Progenitor cell of endocrine pancreas (in vitro differentiated cells): ENCODE measurements around the gene MAG. TPM values are rescaled to one million over a fixed set of nuclear protein-coding genes. Genes with fewer than 3 reads are reported as not detected.

ENCODE experiments used
- DNase-seq: peaks from one replicate; pipeline ENCODE4 v3.0.0; 2021; ENCODE audit warnings: low spot score; ENCODE audit not compliant: unreplicated experiment
- H3K27ac Mint-ChIP-seq: 2 replicates; pipeline ENCODE4 v1.8.0; 2021; ENCODE audit warnings: mild to moderate bottlenecking, moderate library complexity, mixed read lengths
- H3K27me3 Mint-ChIP-seq: 2 replicates; pipeline ENCODE4 v1.8.0; 2021; ENCODE audit warnings: mixed read lengths
- H3K36me3 Mint-ChIP-seq: 2 replicates; pipeline ENCODE4 v1.8.0; 2022; ENCODE audit warnings: mixed read lengths; ENCODE audit not compliant: insufficient read depth
- H3K4me1 Mint-ChIP-seq: 2 replicates; pipeline ENCODE4 v1.8.0; 2021; ENCODE audit warnings: low read depth, mixed read lengths
- H3K4me3 Mint-ChIP-seq: 2 replicates; pipeline ENCODE4 v1.8.0; 2021; ENCODE audit warnings: low read depth, mild to moderate bottlenecking, moderate library complexity, mixed read lengths
- H3K9me3 Mint-ChIP-seq: 2 replicates; pipeline ENCODE4 v1.8.0; 2021; ENCODE audit warnings: low read depth, mixed read lengths
- CTCF ChIP-seq: fragments of 200-600 bp; sonication (generic); IDR thresholded peaks from one replicate; pipeline ENCODE4 v1.5.0; 2021; ENCODE audit warnings: antibody characterized with exemption, mild to moderate bottlenecking; ENCODE audit not compliant: unreplicated experiment
- long read RNA-seq: library from polyadenylated mRNA; unstranded; transcript quantifications from one replicate; pipeline ENCODE4 v2.0.0, GENCODE V29; 2020
- total RNA-seq: library from RNA; stranded (reverse); gene quantifications from 2 replicates; pipeline ENCODE4 v1.2.1, GENCODE V29; 2021

MAG gene
- 1.4 and 1.7 TPM in 2 replicates for total RNA-seq
- long read RNA-seq, partial matches to known transcripts: 0 of 1 reads
- long read RNA-seq, other reads (novel, unspliced or antisense): 1 of 1 reads

- no peak for DNase-seq
- TF ChIP-seq CTCF: no peak
- peaks cover 5% of the 10 kb centered on the region for H3K4me1 Mint-ChIP-seq
- no peaks in the 10 kb centered on the region for H3K36me3 Mint-ChIP-seq
- H3K4me3 Mint-ChIP-seq: no peak within 1 kb of the TSS
- H3K27me3 Mint-ChIP-seq: peaks cover 19% of the 10 kb centered on the region
- peak within 1 kb of the TSS; percentile 79 for H3K27ac Mint-ChIP-seq
- H3K9me3 Mint-ChIP-seq: no peaks in the 10 kb centered on the region
Observed at GRCh38 chr19:35291916-35292315, at the start of gene MAG. TSS of gene MAG (plus strand) at chr19:35292161. CDS start at chr19:35295409, 3,248 bp downstream.

GRCh38 chr19:35246466-35247092, 45.4 kb upstream of the MAG start:
- DNase-seq: no peak
- peaks cover 14% of the 10 kb centered on the region for H3K9me3 Mint-ChIP-seq
- peaks cover 21% of the 10 kb centered on the region for H3K4me1 Mint-ChIP-seq
- TF ChIP-seq CTCF: no peak
- no peaks in the 10 kb centered on the region for H3K27me3 Mint-ChIP-seq
- peak overlapping the region; percentile 100 for H3K27ac Mint-ChIP-seq
- peak overlapping the region; percentile 97 for H3K4me3 Mint-ChIP-seq
- H3K36me3 Mint-ChIP-seq: peaks cover 8% of the 10 kb centered on the region

- peak overlapping the region; percentile 100 for H3K27ac Mint-ChIP-seq
- TF ChIP-seq CTCF: peak; percentile 54
Observed at GRCh38 chr19:35247526-35248309, 44.2 kb upstream of the MAG start.

GRCh38 chr19:35248310-35249145, 43.4 kb upstream of the MAG start, which contains the start of gene LSR:
TSS of gene LSR (plus strand) at chr19:35249002. CDS start at chr19:35249023, 21 bp downstream.
- Mint-ChIP-seq H3K4me3 (peak within 1 kb of the TSS; percentile 97), H3K36me3 (peaks cover 12% of the 10 kb centered on the region), H3K4me1 (peaks cover 26% of the 10 kb centered on the region), H3K9me3 (peaks cover 8% of the 10 kb centered on the region), H3K27ac (peak within 1 kb of the TSS; percentile 100), H3K27me3 (no peaks in the 10 kb centered on the region)
- DNase-seq: peak; percentile 85
- peak; percentile 24 for TF ChIP-seq CTCF

More at GRCh38 chr19:35247526-35248309, 44.2 kb upstream of the MAG start:
- no peaks in the 10 kb centered on the region for H3K27me3 Mint-ChIP-seq
- H3K4me3 Mint-ChIP-seq: peak overlapping the region; percentile 97
- H3K9me3 Mint-ChIP-seq: peaks cover 10% of the 10 kb centered on the region
- H3K4me1 Mint-ChIP-seq: peaks cover 22% of the 10 kb centered on the region
- peak; percentile 89 for DNase-seq
- peaks cover 10% of the 10 kb centered on the region for H3K36me3 Mint-ChIP-seq
